ENCODE results near the gene APCDD1L. TPM values are rescaled to one million over a fixed set of nuclear protein-coding genes. Genes with fewer than 3 reads are reported as not detected.

Gene APCDD1L
- total RNA-seq, 4 donors from 2014 or later, result not detected

GRCh38 chr20:58531657-58532056 is 16.5 kb upstream of the APCDD1L start:
- no peak overlapping the region for H3K4me3 ChIP-seq
- H3K4me1 ChIP-seq, result no peaks in the 10 kb centered on the region
- DNase-seq, result no peak
- peaks cover 0 to 23% (median 7%) of the 10 kb centered on the region in 4 donors for H3K9me3 ChIP-seq
- no peak overlapping the region for H3K27ac ChIP-seq
- no peaks in the 10 kb centered on the region for H3K36me3 ChIP-seq
- no peak for TF ChIP-seq CTCF (IDR thresholded peaks at IDR 0.05)
- TF ChIP-seq POLR2A (IDR thresholded peaks at IDR 0.05), result no peak
- no peaks in the 10 kb centered on the region for H3K27me3 ChIP-seq

- Histone ChIP-seq H3K9me3 (peaks cover 0 to 23% (median 7%) of the 10 kb centered on the region in 4 donors), H3K36me3 (no peaks in the 10 kb centered on the region), H3K4me1 (no peaks in the 10 kb centered on the region), H3K27ac (no peak overlapping the region), H3K27me3 (no peaks in the 10 kb centered on the region), H3K4me3 (no peak overlapping the region)
- no peak for DNase-seq
- no peak for TF ChIP-seq POLR2A (IDR thresholded peaks at IDR 0.05)
- no peak for TF ChIP-seq CTCF (IDR thresholded peaks at IDR 0.05)
These were observed 15.9 kb upstream of the APCDD1L start for GRCh38 chr20:58531063-58531462.

- no peak for TF ChIP-seq POLR2A (IDR thresholded peaks at IDR 0.05)
- TF ChIP-seq CTCF (IDR thresholded peaks at IDR 0.05), result no peak
- Histone ChIP-seq H3K36me3 (no peaks in the 10 kb centered on the region), H3K27ac (no peak overlapping the region), H3K27me3 (no peaks in the 10 kb centered on the region), H3K4me1 (no peaks in the 10 kb centered on the region), H3K4me3 (no peak overlapping the region), H3K9me3 (peaks cover 0 to 23% (median 7%) of the 10 kb centered on the region in 4 donors)
- DNase-seq, result no peak
These were observed 13.2 kb upstream of the APCDD1L start for GRCh38 chr20:58528412-58528811.

GRCh38 chr20:58526411-58526810 is 11.2 kb upstream of the APCDD1L start:
- H3K4me1 ChIP-seq, result no peaks in the 10 kb centered on the region
- no peak overlapping the region for H3K4me3 ChIP-seq
- no peak overlapping the region for H3K27ac ChIP-seq
- H3K27me3 ChIP-seq, result no peaks in the 10 kb centered on the region
- H3K36me3 ChIP-seq, result no peaks in the 10 kb centered on the region
- TF ChIP-seq CTCF (IDR thresholded peaks at IDR 0.05) (no peak), POLR2A (IDR thresholded peaks at IDR 0.05) (no peak)
- H3K9me3 ChIP-seq, result peaks cover 0 to 16% (median 2%) of the 10 kb centered on the region in 4 donors
- no peak for DNase-seq

- no peaks in the 10 kb centered on the region for H3K4me1 ChIP-seq
- H3K27me3 ChIP-seq, result no peaks in the 10 kb centered on the region
- H3K4me3 ChIP-seq, result no peak overlapping the region
- peaks cover 0 to 14% (median 2%) of the 10 kb centered on the region in 4 donors for H3K9me3 ChIP-seq
- no peak overlapping the region for H3K27ac ChIP-seq
- no peak for DNase-seq
- TF ChIP-seq CTCF (IDR thresholded peaks at IDR 0.05), result no peak
- no peak for TF ChIP-seq POLR2A (IDR thresholded peaks at IDR 0.05)
- no peaks in the 10 kb centered on the region for H3K36me3 ChIP-seq
These were observed 9.6 kb upstream of the APCDD1L start for GRCh38 chr20:58524814-58525213.

- no peaks in the 10 kb centered on the region for H3K36me3 ChIP-seq
- no peak overlapping the region for H3K4me3 ChIP-seq
- TF ChIP-seq CTCF (IDR thresholded peaks at IDR 0.05) (no peak), POLR2A (IDR thresholded peaks at IDR 0.05) (no peak)
- H3K9me3 ChIP-seq, result peaks cover 0 to 8% (median 0%) of the 10 kb centered on the region in 4 donors
- no peaks in the 10 kb centered on the region for H3K27me3 ChIP-seq
- no peaks in the 10 kb centered on the region for H3K4me1 ChIP-seq
- no peak overlapping the region for H3K27ac ChIP-seq
- no peak for DNase-seq
These were observed 8.7 kb upstream of the APCDD1L start for GRCh38 chr20:58523971-58524315.

Measured in Peyer's patch (tissue), 4 donors.